ENCODE data around the gene ITPRIPL2.

The ITPRIPL2 gene

GRCh38 chr16:19105891-19106624, 7.7 kb upstream of the ITPRIPL2 start:
- FAIRE-seq (no peak), DNase-seq (ENCODE audit: insufficient read length, low spot score) (no peak)
- no peak for TF ChIP-seq POLR2A (IDR thresholded peaks at IDR 0.05; ENCODE audit: low read depth, low read length)

DNA sequence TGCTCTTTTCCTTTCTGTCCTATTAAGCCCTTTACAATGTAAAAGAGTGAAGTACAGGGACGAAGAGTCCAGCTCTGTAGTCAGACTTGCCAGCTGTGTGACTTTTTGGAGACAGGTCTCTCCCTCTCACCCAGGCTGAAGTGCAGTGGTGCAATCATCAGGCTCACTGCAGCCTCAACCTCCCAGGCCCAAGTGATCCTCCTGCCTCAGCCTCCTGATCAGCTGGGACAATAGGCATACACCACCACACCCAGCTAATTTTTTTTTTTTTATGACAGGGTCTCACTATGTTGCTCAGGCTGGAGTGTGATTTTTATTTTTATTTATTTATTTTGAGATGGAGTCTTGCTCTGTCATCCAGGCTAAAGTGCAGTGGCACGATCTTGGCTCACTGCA, 7.1 kb upstream of the ITPRIPL2 start:
- no peak for DNase-seq (ENCODE audit: insufficient read length, low spot score)
- no peak for TF ChIP-seq POLR2A (IDR thresholded peaks at IDR 0.05; ENCODE audit: low read depth, low read length)
- no peak for FAIRE-seq

DNA sequence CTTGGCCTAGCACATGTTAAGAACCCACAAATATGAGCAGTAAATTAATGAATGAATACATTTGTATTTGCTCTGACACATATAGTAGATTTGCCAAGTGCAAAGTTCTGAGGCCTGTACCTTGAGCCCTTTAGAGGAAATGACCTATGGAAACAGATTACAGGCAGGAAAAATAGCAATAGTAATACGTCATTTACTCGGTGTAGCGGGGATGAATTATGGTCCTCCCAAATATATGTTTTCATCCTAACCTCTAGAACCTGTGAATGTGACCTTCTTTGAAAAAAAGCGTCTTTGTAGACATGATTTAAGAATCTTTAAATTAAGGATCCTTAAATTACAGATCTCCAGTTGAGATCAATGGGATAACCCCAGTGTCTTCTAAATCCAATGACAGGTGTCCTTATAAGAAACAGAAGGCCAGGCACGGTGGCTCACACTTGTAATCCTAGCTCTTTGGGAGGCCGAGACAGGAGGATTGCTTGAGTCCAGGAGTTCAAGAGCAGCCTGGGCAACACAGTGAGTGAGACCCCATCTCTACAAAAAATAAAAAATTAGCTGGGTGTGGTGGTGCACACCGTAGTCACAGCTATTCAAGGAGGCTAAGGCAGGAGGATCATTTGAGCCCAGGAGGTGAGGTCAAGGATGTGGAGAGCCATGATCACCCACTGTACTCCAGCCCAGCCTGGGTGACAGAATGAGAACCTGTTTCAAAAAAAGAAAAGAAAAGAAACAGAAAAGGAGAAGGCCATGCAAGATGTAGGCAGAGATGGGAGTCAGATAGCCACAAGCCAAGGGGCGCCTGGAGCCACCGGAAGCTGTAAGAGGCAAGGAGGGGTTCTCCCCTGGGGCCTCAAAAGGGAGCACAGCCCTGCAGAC, 5.1 kb upstream of the ITPRIPL2 start:
- FAIRE-seq, result no peak
- TF ChIP-seq POLR2A (IDR thresholded peaks at IDR 0.05; ENCODE audit: low read depth, low read length), result no peak
- DNase-seq (ENCODE audit: insufficient read length, low spot score), result no peak

- DNase-seq (ENCODE audit: insufficient read length, low spot score), result no peak
- TF ChIP-seq POLR2A (IDR thresholded peaks at IDR 0.05; ENCODE audit: low read depth, low read length), result no peak
- FAIRE-seq, result no peak
These were observed 4.5 kb upstream of the ITPRIPL2 start for GRCh38 chr16:19109288-19109664.

- DNase-seq (ENCODE audit: insufficient read length, low spot score) (no peak), FAIRE-seq (no peak)
- no peak for TF ChIP-seq POLR2A (IDR thresholded peaks at IDR 0.05; ENCODE audit: low read depth, low read length)
These were observed 3.0 kb upstream of the ITPRIPL2 start for GRCh38 chr16:19110537-19111360.

DNA sequence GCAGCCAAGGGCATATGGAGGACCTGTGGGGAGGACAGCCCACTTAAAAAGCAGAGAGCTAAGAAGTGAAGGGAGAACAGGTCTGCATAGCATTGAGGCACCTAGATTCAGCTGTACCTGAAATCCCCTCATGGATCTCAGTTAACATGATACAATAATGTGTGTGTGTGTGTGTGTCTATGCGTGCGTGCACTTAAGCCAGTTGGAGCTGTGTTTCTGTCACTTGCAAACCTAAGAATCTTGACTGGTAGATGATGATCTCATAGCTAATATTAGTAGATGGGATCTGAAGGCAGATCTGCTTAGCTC, 1.7 kb upstream of the ITPRIPL2 start:
- TF ChIP-seq POLR2A (IDR thresholded peaks at IDR 0.05; ENCODE audit: low read depth, low read length), result no peak
- FAIRE-seq (no peak), DNase-seq (ENCODE audit: insufficient read length, low spot score) (no peak)

DNA sequence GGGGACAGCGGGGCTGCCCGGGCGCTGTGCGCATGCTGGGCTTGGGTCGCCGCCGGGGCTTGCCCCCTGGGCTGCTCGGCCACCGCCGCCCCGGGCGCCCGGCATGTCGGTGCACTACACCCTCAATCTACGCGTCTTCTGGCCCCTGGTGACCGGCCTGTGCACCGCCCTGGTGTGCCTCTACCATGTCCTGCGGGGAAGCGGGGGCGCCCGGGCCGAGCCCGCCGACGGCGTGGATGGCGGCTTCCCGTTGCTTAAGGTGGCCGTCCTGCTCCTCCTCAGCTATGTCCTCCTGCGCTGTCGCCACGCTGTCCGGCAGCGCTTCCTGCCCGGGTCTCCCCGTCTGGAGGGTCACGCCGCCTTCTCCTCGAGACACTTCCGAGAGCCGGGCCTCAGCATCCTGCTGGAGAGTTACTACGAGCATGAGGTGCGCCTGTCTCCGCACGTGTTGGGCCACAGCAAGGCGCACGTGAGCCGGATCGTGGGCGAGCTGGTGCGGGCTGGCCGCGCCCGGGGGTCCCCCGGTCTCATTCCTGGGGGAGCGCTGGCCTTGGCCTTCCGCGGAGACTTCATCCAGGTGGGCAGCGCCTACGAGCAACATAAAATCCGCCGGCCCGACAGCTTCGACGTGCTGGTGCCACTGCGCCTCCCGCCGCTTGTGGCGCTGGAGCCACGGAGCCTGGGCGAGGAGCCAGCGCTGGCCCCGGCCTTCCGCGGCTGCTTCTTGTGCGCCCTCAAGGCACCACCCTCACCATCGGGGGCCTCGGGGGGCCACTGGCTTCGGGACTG, 789 bp downstream of the ITPRIPL2 start:
- FAIRE-seq (no peak), DNase-seq (ENCODE audit: insufficient read length, low spot score) (no peak)
- no peak for TF ChIP-seq POLR2A (IDR thresholded peaks at IDR 0.05; ENCODE audit: low read depth, low read length)

DNA sequence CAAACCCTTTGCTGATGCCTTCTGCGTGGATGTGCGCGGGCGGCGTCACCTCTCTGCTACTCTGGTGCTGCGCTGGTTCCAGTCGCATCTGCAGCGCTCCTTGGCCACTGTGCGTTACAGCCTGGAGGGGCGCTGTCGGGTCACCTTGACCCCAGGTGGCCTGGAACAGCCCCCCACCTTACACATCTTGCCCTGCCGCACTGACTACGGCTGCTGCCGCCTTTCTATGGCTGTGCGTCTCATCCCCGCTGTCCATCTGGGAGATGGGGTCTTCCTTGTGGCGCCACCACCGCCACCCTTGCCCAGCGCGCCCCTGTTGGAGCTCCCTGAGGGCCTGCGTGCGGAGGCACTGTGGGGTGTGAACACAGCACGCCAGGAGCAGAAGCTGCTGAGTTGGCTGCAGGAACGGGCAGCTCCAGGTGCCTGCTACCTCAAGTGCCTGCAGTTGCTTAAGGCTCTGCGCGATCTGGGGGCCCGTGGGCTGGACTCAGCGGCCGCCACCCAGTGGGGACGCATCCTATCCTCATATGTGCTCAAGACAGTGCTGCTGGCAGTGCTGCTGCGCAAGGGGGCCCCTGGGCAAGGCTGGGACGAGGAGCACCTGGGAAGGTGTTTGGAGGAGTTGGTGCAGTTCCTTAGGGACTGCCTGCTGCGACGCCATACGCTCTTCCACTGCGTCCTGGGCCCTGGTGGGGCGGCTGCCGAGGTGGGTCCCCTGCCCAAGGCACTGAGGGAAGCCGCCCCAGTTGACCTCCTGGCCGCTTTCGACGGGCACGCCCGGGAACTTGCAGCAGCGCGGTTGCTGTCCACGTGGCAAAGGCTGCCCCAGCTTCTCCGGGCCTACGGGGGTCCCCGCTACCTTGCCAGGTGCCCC, 1.6 kb downstream of the ITPRIPL2 start:
- FAIRE-seq (no peak), DNase-seq (ENCODE audit: insufficient read length, low spot score) (no peak)
- no peak for TF ChIP-seq POLR2A (IDR thresholded peaks at IDR 0.05; ENCODE audit: low read depth, low read length)

DNA sequence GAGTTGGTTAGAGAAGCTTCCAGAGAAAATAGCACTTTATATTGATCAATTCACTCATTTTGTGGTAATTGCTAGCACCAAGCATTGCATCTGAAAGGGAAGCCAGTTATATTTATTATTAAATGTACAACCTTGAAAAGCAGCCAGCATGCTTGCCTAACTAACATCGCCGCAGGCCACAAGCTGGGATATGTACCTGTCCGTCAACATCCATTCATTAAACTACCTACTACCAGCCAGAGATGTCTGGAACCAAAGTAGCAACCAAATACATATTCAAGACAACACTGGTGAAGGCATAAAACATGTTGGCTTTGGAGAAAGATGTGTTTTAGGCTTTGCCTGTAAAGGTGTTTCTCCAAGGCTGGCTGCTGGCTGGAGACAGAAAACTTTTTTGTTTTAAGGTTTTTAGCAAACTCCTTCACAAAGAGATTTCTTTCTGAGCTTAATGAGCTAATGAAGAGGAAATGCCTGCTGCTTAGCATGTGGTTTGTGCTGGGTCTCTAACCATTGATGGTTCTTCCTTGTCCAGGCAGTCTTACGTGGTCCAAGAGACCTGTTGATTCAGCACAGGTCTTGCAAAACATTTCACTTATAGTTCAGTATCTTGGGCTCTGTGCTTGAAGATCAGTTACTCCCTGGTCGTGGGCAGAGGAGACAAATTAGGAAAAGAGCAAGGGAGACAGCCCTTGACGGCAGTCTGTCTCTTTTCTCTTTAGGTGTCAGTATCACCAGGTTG, 3.1 kb downstream of the ITPRIPL2 start:
- no peak for TF ChIP-seq POLR2A (IDR thresholded peaks at IDR 0.05; ENCODE audit: low read depth, low read length)
- DNase-seq (ENCODE audit: insufficient read length, low spot score) (no peak), FAIRE-seq (no peak)

GRCh38 chr16:19118938-19119431, 5.2 kb downstream of the ITPRIPL2 start:
- DNase-seq (ENCODE audit: insufficient read length, low spot score) (peak; percentile 81), FAIRE-seq (peak; percentile 90)
- no peak for TF ChIP-seq POLR2A (IDR thresholded peaks at IDR 0.05; ENCODE audit: low read depth, low read length)

DNA sequence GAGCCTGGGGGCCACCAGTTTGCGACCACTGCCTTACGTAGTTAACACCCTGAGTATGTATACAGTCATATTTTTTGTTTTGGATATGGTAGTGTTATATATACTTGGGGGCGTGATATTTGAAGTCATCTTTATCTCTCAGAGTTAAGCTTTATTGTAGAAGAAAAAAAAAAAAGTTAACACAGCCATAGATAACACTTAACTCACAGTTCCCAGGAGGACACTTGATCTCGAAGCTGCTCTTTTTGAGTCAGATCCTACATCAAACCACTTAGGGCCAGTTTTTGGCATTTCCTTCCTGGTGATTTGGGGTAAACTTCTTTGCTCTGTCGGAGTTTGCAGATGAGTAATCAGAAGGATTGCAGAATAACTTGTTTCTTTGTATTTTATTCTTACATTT, 5.8 kb downstream of the ITPRIPL2 start:
- DNase-seq (ENCODE audit: insufficient read length, low spot score), result no peak
- no peak for TF ChIP-seq POLR2A (IDR thresholded peaks at IDR 0.05; ENCODE audit: low read depth, low read length)
- no peak for FAIRE-seq

Data from H54 (cell line).